Measurements from ENCODE around the gene DBR1. TPM values are rescaled to one million over a fixed set of nuclear protein-coding genes. Genes with fewer than 3 reads are reported as not detected.

DBR1 gene
- total RNA-seq, 2 experiments from 2014 or later: 23.1 to 24.6 TPM

GRCh38 chr3:138202945-138203701 is 28.4 kb upstream of the DBR1 start:
- no peak overlapping the region for H3K4me3 Mint-ChIP-seq
- ATAC-seq (ENCODE audit: poor library complexity) (no peak), DNase-seq (no peak)
- H3K4me1 Mint-ChIP-seq (ENCODE audit: low read depth): peaks cover 81% of the 10 kb centered on the region
- ChIA-PET POLR2A (interaction anchor here (0.7 kb wide), 1 partner anchor 82 kb away, joined by 3 read pairs; no protein-coding TSS in a partner anchor), CTCF (no interaction called here)
- intact Hi-C loops (cut with DNase I, micrococcal nuclease): no loop called here
- H3K9me3 Mint-ChIP-seq: no peaks in the 10 kb centered on the region
- Histone ChIP-seq H3K27me3 (ENCODE audit: control insufficient read depth in 1 of 2, insufficient read depth in 2 of 2, low read length in 2 of 2) (no peaks in the 10 kb centered on the region), H3K36me3 (ENCODE audit: insufficient read depth, low read length) (peaks cover 11% of the 10 kb centered on the region), H3K4me3 (ENCODE audit: low read length) (no peak overlapping the region), H3K4me1 (ENCODE audit: insufficient read depth, low read length) (peaks cover 3% of the 10 kb centered on the region), H3K9me3 (ENCODE audit: control insufficient read depth in 1 of 2, insufficient read depth in 1 of 2, low read length in 2 of 2) (peaks cover 0 to 2% of the 10 kb centered on the region in 2 experiments), H3K27ac (ENCODE audit: low read depth in 1 of 2, low read length in 2 of 2) (no peak overlapping the region)
- no peak for TF ChIP-seq CTCF (IDR thresholded peaks at IDR 0.05)
- H3K27ac Mint-ChIP-seq: no peak overlapping the region
- H3K27me3 Mint-ChIP-seq: no peaks in the 10 kb centered on the region
- H3K36me3 Mint-ChIP-seq (ENCODE audit: low read depth): peaks cover 35% of the 10 kb centered on the region

GRCh38 chr3:138200424-138200823 is 25.7 kb upstream of the DBR1 start:
- no peak for DNase-seq
- H3K4me1 ChIP-seq (ENCODE audit: insufficient read depth, low read length): peaks cover 3% of the 10 kb centered on the region
- TF ChIP-seq CTCF (IDR thresholded peaks at IDR 0.05): no peak
- H3K4me3 ChIP-seq (ENCODE audit: low read length): no peak overlapping the region
- ChIA-PET POLR2A (no interaction called here), CTCF (no interaction called here)
- Mint-ChIP-seq H3K4me3 (no peak overlapping the region), H3K9me3 (no peaks in the 10 kb centered on the region), H3K27me3 (no peaks in the 10 kb centered on the region), H3K27ac (no peak overlapping the region), H3K36me3 (ENCODE audit: low read depth) (peaks cover 28% of the 10 kb centered on the region), H3K4me1 (ENCODE audit: low read depth) (peaks cover 82% of the 10 kb centered on the region)
- H3K27ac ChIP-seq (ENCODE audit: low read depth in 1 of 2, low read length in 2 of 2): no peak overlapping the region
- no peak for ATAC-seq (ENCODE audit: poor library complexity)
- intact Hi-C loops (cut with DNase I, micrococcal nuclease): no loop called here
- H3K9me3 ChIP-seq (ENCODE audit: control insufficient read depth in 1 of 2, insufficient read depth in 1 of 2, low read length in 2 of 2): no peaks in the 10 kb centered on the region
- H3K36me3 ChIP-seq (ENCODE audit: insufficient read depth, low read length): peaks cover 4% of the 10 kb centered on the region
- H3K27me3 ChIP-seq (ENCODE audit: control insufficient read depth in 1 of 2, insufficient read depth in 2 of 2, low read length in 2 of 2): no peaks in the 10 kb centered on the region

- no peaks in the 10 kb centered on the region for H3K27me3 ChIP-seq (ENCODE audit: control insufficient read depth in 1 of 2, insufficient read depth in 2 of 2, low read length in 2 of 2)
- Mint-ChIP-seq H3K4me1 (ENCODE audit: low read depth) (peaks cover 78% of the 10 kb centered on the region), H3K4me3 (no peak overlapping the region), H3K36me3 (ENCODE audit: low read depth) (peaks cover 25% of the 10 kb centered on the region), H3K27ac (no peak overlapping the region), H3K9me3 (no peaks in the 10 kb centered on the region), H3K27me3 (no peaks in the 10 kb centered on the region)
- ATAC-seq (ENCODE audit: poor library complexity) (no peak), DNase-seq (no peak)
- H3K27ac ChIP-seq (ENCODE audit: low read depth in 1 of 2, low read length in 2 of 2): no peak overlapping the region
- no peaks in the 10 kb centered on the region for H3K9me3 ChIP-seq (ENCODE audit: control insufficient read depth in 1 of 2, insufficient read depth in 1 of 2, low read length in 2 of 2)
- H3K36me3 ChIP-seq (ENCODE audit: insufficient read depth, low read length): peaks cover 4% of the 10 kb centered on the region
- CTCF ChIA-PET: no interaction called here
- H3K4me1 ChIP-seq (ENCODE audit: insufficient read depth, low read length): peaks cover 3% of the 10 kb centered on the region
- POLR2A ChIA-PET: no interaction called here
- no peak for TF ChIP-seq CTCF (IDR thresholded peaks at IDR 0.05)
- intact Hi-C loops (cut with DNase I, micrococcal nuclease): no loop called here
- no peak overlapping the region for H3K4me3 ChIP-seq (ENCODE audit: low read length)
These were observed 25.1 kb upstream of the DBR1 start for GRCh38 chr3:138199851-138200250.
